MM.1S (cell line): Measurements from ENCODE around the gene FKBP8.

Experiments
- DNase-seq: peaks from one replicate; pipeline ENCODE4 v3.0.0-alpha.2; 2015
- H2AFZ ChIP-seq: fragments of 300-600 bp; sonication (generic); 2 replicates; pipeline ENCODE4 v1.6.0; 2016; ENCODE audit warnings: antibody characterized with exemption, low read length
- H3F3A ChIP-seq: fragments of 300-600 bp; sonication (generic); 2 replicates; pipeline ENCODE4 v1.6.1; 2016; ENCODE audit warnings: mild to moderate bottlenecking, antibody characterized with exemption, low read length, moderate library complexity, mixed read lengths; ENCODE audit not compliant: insufficient read depth
- H3K27ac ChIP-seq: fragments of 300-600 bp; sonication (generic); 2 replicates; pipeline ENCODE4 v1.5.1; 2016; ENCODE audit warnings: mild to moderate bottlenecking, low read length
- H3K27me3 ChIP-seq: fragments of 300-600 bp; sonication (generic); replicated peaks from 2 replicates; pipeline ENCODE4 v1.6.0; 2016; ENCODE audit warnings: low read length; ENCODE audit not compliant: insufficient read depth
- H3K36me3 ChIP-seq: fragments of 300-600 bp; sonication (generic); replicated peaks from 2 replicates; pipeline ENCODE4 v1.6.1; 2016; ENCODE audit warnings: mild to moderate bottlenecking, low read length, mixed read lengths; ENCODE audit not compliant: insufficient read depth
- H3K4me1 ChIP-seq: fragments of 300-600 bp; sonication (generic); 2 replicates; pipeline ENCODE4 v1.6.1; 2016; ENCODE audit warnings: low read length, mixed read lengths
- H3K4me2 ChIP-seq: fragments of 300-600 bp; sonication (generic); 2 replicates; pipeline ENCODE4 v1.6.0; 2016; ENCODE audit warnings: low read depth, low read length
- H3K4me3 ChIP-seq: fragments of 300-600 bp; sonication (generic); 2 replicates; pipeline ENCODE4 v1.5.1; 2016; ENCODE audit warnings: low read length, mixed read lengths
- H3K79me2 ChIP-seq: fragments of 300-600 bp; sonication (generic); 2 replicates; pipeline ENCODE4 v1.6.1; 2016; ENCODE audit warnings: mixed run types, low read length, mixed read lengths
- H3K9ac ChIP-seq: fragments of 300-600 bp; sonication (generic); 2 replicates; pipeline ENCODE4 v1.6.1; 2016; ENCODE audit warnings: low read length, mixed read lengths
- H3K9me2 ChIP-seq: fragments of 300-600 bp; sonication (generic); replicated peaks from 2 replicates; pipeline ENCODE4 v1.6.1; 2016; ENCODE audit warnings: mild to moderate bottlenecking, low read length, mixed read lengths; ENCODE audit not compliant: insufficient read depth
- H3K9me3 ChIP-seq: fragments of 300-600 bp; sonication (generic); replicated peaks from 2 replicates; pipeline ENCODE4 v1.6.1; 2016; ENCODE audit warnings: mild to moderate bottlenecking, low read length, mixed read lengths; ENCODE audit not compliant: insufficient read depth
- H4K20me1 ChIP-seq: fragments of 300-600 bp; sonication (generic); 2 replicates; pipeline ENCODE4 v1.6.1; 2016; ENCODE audit warnings: mild to moderate bottlenecking, low read length, moderate library complexity, mixed read lengths; ENCODE audit not compliant: insufficient read depth
- EZH2 ChIP-seq: fragments of 300-600 bp; sonication (generic); optimal IDR thresholded peaks from 2 replicates; pipeline ENCODE3; 2017; ENCODE audit warnings: low read depth, mild to moderate bottlenecking, antibody characterized with exemption, low read length, mixed read lengths
- EZH2phosphoT487 ChIP-seq: fragments of 300-600 bp; sonication (generic); IDR thresholded peaks from 2 replicates; pipeline ENCODE4 v1.6.1; 2018; ENCODE audit warnings: antibody characterized with exemption, low read length
- TF ChIP-seq, protein P1 (sequence below): fragments of 300-600 bp; sonication (generic); IDR thresholded peaks from 2 replicates; pipeline ENCODE4 v1.5.1; 2016; ENCODE audit warnings: antibody characterized with exemption, low read length, mixed read lengths

Gene FKBP8

DNA sequence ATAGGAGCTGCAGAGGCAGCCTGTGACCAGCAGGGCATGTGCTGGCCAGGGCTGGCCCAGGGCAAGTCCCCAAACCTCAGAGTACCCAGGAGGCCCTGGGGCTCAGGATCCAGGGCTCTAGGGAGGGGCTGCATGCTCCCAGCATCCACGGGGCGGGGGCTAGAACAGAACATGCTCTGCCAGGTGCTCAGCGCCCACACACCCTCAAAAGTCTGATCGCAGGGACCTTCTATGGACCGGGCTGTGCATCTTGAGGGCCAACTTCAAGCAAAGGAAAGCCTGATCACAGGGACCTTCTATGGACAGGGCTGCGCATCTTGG is 55.0 kb downstream of the FKBP8 start:
- H3K36me3 ChIP-seq, result no peaks in the 10 kb centered on the region
- DNase-seq, result no peak
- no peaks in the 10 kb centered on the region for H3K9me3 ChIP-seq
- H3K9ac ChIP-seq, result no peak overlapping the region
- no peaks in the 10 kb centered on the region for H3F3A ChIP-seq
- no peaks in the 10 kb centered on the region for H3K9me2 ChIP-seq
- H2AFZ ChIP-seq, result no peak overlapping the region
- no peak overlapping the region for H3K27ac ChIP-seq
- H3K4me3 ChIP-seq, result no peak overlapping the region
- H3K79me2 ChIP-seq, result peaks cover 100% of the 10 kb centered on the region
- H4K20me1 ChIP-seq, result peaks cover 94% of the 10 kb centered on the region
- no peaks in the 10 kb centered on the region for H3K27me3 ChIP-seq
- H3K4me1 ChIP-seq, result no peaks in the 10 kb centered on the region
- H3K4me2 ChIP-seq, result no peak overlapping the region
- TF ChIP-seq EZH2phosphoT487, result no peak
- TF ChIP-seq, protein P1, sequence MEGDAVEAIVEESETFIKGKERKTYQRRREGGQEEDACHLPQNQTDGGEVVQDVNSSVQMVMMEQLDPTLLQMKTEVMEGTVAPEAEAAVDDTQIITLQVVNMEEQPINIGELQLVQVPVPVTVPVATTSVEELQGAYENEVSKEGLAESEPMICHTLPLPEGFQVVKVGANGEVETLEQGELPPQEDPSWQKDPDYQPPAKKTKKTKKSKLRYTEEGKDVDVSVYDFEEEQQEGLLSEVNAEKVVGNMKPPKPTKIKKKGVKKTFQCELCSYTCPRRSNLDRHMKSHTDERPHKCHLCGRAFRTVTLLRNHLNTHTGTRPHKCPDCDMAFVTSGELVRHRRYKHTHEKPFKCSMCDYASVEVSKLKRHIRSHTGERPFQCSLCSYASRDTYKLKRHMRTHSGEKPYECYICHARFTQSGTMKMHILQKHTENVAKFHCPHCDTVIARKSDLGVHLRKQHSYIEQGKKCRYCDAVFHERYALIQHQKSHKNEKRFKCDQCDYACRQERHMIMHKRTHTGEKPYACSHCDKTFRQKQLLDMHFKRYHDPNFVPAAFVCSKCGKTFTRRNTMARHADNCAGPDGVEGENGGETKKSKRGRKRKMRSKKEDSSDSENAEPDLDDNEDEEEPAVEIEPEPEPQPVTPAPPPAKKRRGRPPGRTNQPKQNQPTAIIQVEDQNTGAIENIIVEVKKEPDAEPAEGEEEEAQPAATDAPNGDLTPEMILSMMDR, result no peak
- TF ChIP-seq EZH2, result no peak

DNA sequence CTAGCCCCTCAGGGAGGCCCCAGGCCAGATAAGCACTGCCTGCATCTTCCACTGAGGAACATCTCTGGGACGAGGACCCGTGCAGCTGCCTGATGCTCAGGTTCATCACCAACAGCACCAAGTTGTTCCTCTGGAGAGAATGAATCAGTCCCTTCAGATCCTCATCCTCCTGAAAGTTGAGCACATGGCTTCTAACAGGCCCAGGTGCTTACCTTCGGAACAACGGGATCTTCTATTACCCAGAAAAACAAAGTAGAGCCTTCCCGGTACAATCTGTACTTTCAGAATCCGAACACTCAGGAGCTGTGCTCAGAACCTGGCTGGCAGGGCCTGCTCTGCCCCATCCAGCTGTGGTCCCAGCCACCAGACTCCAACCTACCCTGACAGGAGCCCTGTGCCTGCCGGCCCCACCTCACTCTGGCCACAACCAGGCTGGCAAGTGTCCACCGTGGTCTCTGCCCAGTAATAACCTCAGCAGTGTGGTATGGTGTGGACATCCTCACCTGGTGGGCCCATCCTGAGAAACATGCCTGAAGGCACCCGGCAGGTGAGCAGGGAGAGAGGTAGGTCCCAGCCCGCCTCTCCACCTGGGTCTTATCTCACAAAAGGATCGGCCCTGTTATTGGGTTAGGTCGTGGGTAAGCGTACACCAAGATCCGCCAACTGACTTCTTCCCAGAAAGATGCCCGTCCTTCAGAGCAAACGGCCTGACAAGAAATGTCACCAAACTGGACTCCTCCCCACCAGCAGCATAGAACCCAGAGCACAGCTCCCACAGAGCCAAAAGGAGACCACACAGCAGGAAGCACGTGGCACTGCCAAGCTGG is 55.6 kb downstream of the FKBP8 start:
- H3K4me2 ChIP-seq, result no peak overlapping the region
- no peak overlapping the region for H3K4me3 ChIP-seq
- TF ChIP-seq, protein P1, result no peak
- TF ChIP-seq EZH2phosphoT487, result no peak
- no peak for TF ChIP-seq EZH2
- no peaks in the 10 kb centered on the region for H3K36me3 ChIP-seq
- H2AFZ ChIP-seq, result no peak overlapping the region
- H3K9me2 ChIP-seq, result no peaks in the 10 kb centered on the region
- H3K9me3 ChIP-seq, result no peaks in the 10 kb centered on the region
- no peak overlapping the region for H3K9ac ChIP-seq
- H3K4me1 ChIP-seq, result no peaks in the 10 kb centered on the region
- H3K27ac ChIP-seq, result no peak overlapping the region
- H3K79me2 ChIP-seq, result peaks cover 100% of the 10 kb centered on the region
- peaks cover 94% of the 10 kb centered on the region for H4K20me1 ChIP-seq
- H3K27me3 ChIP-seq, result no peaks in the 10 kb centered on the region
- no peaks in the 10 kb centered on the region for H3F3A ChIP-seq
- no peak for DNase-seq

DNA sequence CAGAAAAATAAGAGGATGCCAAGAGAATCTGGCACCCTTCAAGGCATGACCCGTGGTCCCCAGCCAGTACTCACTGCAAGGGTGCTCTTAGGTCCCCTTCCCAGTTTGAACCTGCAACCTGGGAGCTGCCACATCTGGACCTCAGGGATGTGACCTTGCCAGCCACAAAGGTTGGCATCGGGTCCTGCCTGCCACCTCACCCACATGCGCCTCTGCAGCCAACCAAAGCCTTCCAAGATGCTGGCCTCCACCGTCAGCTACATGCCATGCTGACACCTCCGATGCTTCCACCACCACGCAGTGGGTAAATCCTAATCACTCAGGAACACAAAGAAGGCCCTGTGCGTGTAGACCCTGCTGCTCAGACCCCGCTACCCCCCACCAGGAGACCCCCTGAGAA is 56.6 kb downstream of the FKBP8 start:
- Histone ChIP-seq H4K20me1 (peaks cover 92% of the 10 kb centered on the region), H3K4me2 (no peak overlapping the region), H3K27ac (no peak overlapping the region), H3K9me3 (no peaks in the 10 kb centered on the region), H3K4me1 (no peaks in the 10 kb centered on the region), H3K36me3 (no peaks in the 10 kb centered on the region), H3K9ac (no peak overlapping the region), H3F3A (no peaks in the 10 kb centered on the region), H3K27me3 (no peaks in the 10 kb centered on the region), H2AFZ (no peak overlapping the region), H3K4me3 (no peak overlapping the region), H3K79me2 (peaks cover 100% of the 10 kb centered on the region), H3K9me2 (no peaks in the 10 kb centered on the region)
- TF ChIP-seq, protein P1, result no peak
- TF ChIP-seq EZH2phosphoT487 (no peak), EZH2 (no peak)
- no peak for DNase-seq
